HepG2 (cell line): ENCODE data around the gene AANAT. TPM values are rescaled to one million over a fixed set of nuclear protein-coding genes. Genes with fewer than 3 reads are reported as not detected.

Experiments used
- ATAC-seq: fragments of 200-7000 bp; cut with Tn5 transposase; 3 replicates; pipeline ENCODE4 v1.9.1; 2020; ENCODE audit warnings: mild to moderate bottlenecking, moderate library complexity
- BruUV-seq: library from RNA; stranded (reverse); fragments of 400-500 nt; replicated peaks from 2 replicates; lab custom pipeline; 2021; lab: Mats Ljungman, UMichigan
- CTCF ChIA-PET: fragments of 300-600 bp; formaldehyde crosslinking; extraction: SDS; loops from one replicate; lab custom pipeline; 2021; ENCODE audit warnings: low total read pairs, inconsistent platforms, low intra/inter-chr PET ratio; lab: Yijun Ruan, JAX
- POLR2A ChIA-PET: fragments of 350-600 bp; sonication (Branson Sonifier 250); formaldehyde crosslinking; loops from one replicate; lab custom pipeline; 2020; ENCODE audit warnings: antibody characterized with exemption, inconsistent platforms; lab: Yijun Ruan, JAX
- DNase-seq: peaks from one replicate; pipeline ENCODE4 v3.0.0-alpha.2; 2015; ENCODE audit warnings: low spot score
- FAIRE-seq: peaks from 3 replicates; lab custom pipeline; 2011; peaks lifted over from hg19 to GRCh38; lab: Jason Lieb, UNC
- H2AFZ ChIP-seq: one replicate; pipeline ENCODE4 v1.6.1; 2011; ENCODE audit warnings: low read length, inconsistent platforms
- H3K27ac ChIP-seq: fragments of 300-600 bp; 3 replicates; pipeline ENCODE4 v1.8.0; 2011; ENCODE audit warnings: mixed run types, mild to moderate bottlenecking, mixed read lengths, low read length, inconsistent platforms; ENCODE audit not compliant: insufficient read depth; ENCODE audit errors: extremely low read length
- H3K27me3 ChIP-seq, 2 experiments: fragments of 200-600 bp in 1 of 2; 2 replicates in 1 of 2; 3 replicates in 1 of 2; pipeline versions ENCODE4 v1.6.0 to v1.8.0; 2011; ENCODE audit warnings: low read length in 2 of 2, mild to moderate bottlenecking in 2 of 2, moderate library complexity in 2 of 2, inconsistent platforms in 1 of 2; ENCODE audit not compliant: insufficient read depth in 2 of 2, control insufficient read depth in 1 of 2
- H3K36me3 ChIP-seq, 2 experiments: fragments of 200-600 bp in 1 of 2; replicated peaks in 1 of 2; 2 replicates in 1 of 2; 3 replicates in 1 of 2; pipeline versions ENCODE4 v1.5.1 to v1.8.0; 2011; ENCODE audit warnings: low read length in 2 of 2, inconsistent platforms in 1 of 2; ENCODE audit not compliant: insufficient read depth in 2 of 2, control insufficient read depth in 1 of 2
- H3K4me1 ChIP-seq: 2 replicates; pipeline ENCODE4 v1.5.1; 2012; ENCODE audit warnings: low read length, inconsistent platforms; ENCODE audit not compliant: insufficient read depth
- H3K4me2 ChIP-seq: 2 replicates; pipeline ENCODE4 v1.6.0; 2011; ENCODE audit warnings: low read depth, low read length, inconsistent platforms
- H3K4me3 ChIP-seq, 3 experiments: fragments of 200-600 bp in 1 of 3; sonication (generic), shearing (Covaris generic) in 1 of 3; replicated peaks in 1 of 3; 2 replicates each; pipeline ENCODE4 v1.5.1; 2011 to 2016; ENCODE audit warnings: low read length in 3 of 3, inconsistent platforms in 2 of 3, low read depth in 2 of 3, mild to moderate bottlenecking in 2 of 3, control low read depth in 1 of 3, mixed read lengths in 1 of 3; ENCODE audit not compliant: insufficient read depth in 1 of 3
- H3K79me2 ChIP-seq: one replicate; pipeline ENCODE4 v1.6.1; 2011; ENCODE audit warnings: low read length, inconsistent platforms; ENCODE audit not compliant: insufficient read depth
- H3K9ac ChIP-seq: 2 replicates; pipeline ENCODE4 v1.6.0; 2011; ENCODE audit warnings: mild to moderate bottlenecking, low read depth, low read length, inconsistent platforms; ENCODE audit not compliant: insufficient read depth
- H3K9me3 ChIP-seq: 2 replicates; pipeline ENCODE4 v1.5.1; 2012; ENCODE audit warnings: mild to moderate bottlenecking, low read length
- H4K20me1 ChIP-seq: 2 replicates; pipeline ENCODE4 v1.6.0; 2011; ENCODE audit warnings: inconsistent platforms, mild to moderate bottlenecking, low read length, moderate library complexity; ENCODE audit not compliant: insufficient read depth
- AGO1 ChIP-seq: fragments of 200-400 bp; formaldehyde crosslinking; IDR thresholded peaks from 2 replicates; pipeline ENCODE4 v1.6.1; 2017; ENCODE audit warnings: mild to moderate bottlenecking, low read depth, low read length, moderate library complexity; ENCODE audit not compliant: poor library complexity, severe bottlenecking
- AGO2 ChIP-seq: fragments of 200-400 bp; formaldehyde crosslinking; optimal IDR thresholded peaks from 2 replicates; pipeline ENCODE3; 2017; ENCODE audit warnings: mild to moderate bottlenecking, low read depth, low read length, moderate library complexity
- BCL3 ChIP-seq: sonication (generic); formaldehyde crosslinking; IDR thresholded peaks from 2 replicates; pipeline ENCODE4 v1.5.1; 2020; ENCODE audit warnings: mild to moderate bottlenecking, missing genetic modification reagents, moderate library complexity
- BCL6 ChIP-seq: IDR thresholded peaks from 2 replicates; pipeline ENCODE4 v1.6.1; 2016; ENCODE audit warnings: missing genetic modification reagents, missing compliant biosample characterization
- GTF3A ChIP-seq: sonication (generic); formaldehyde crosslinking; conservative IDR thresholded peaks from 2 replicates; pipeline ENCODE4 v1.4.0; 2020; ENCODE audit warnings: mild to moderate bottlenecking, missing genetic modification reagents
- HOXA3 ChIP-seq: sonication (generic); formaldehyde crosslinking; IDR thresholded peaks from 2 replicates; pipeline ENCODE4 v1.5.0; 2020; ENCODE audit warnings: missing genetic modification reagents
- IRX3 ChIP-seq: sonication (generic); formaldehyde crosslinking; IDR thresholded peaks from 2 replicates; pipeline ENCODE4 v1.8.1; 2023; ENCODE audit warnings: mild to moderate bottlenecking, low read depth, missing genetic modification reagents, borderline replicate concordance
- ISL2 ChIP-seq: sonication (generic); formaldehyde crosslinking; IDR thresholded peaks from 2 replicates; pipeline ENCODE4 v1.5.0; 2020; ENCODE audit warnings: missing genetic modification reagents
- MAZ ChIP-seq, 2 experiments: sonication (generic) in 1 of 2; formaldehyde crosslinking in 1 of 2; IDR thresholded peaks; 2 replicates each; pipeline versions ENCODE4 v1.5.0 to v1.6.1; 2012 to 2020; ENCODE audit warnings: low read depth in 2 of 2, mild to moderate bottlenecking in 2 of 2, borderline replicate concordance in 1 of 2, improper control_type of control experiment in 1 of 2, low read length in 1 of 2, missing genetic modification reagents in 1 of 2, moderate library complexity in 1 of 2
- MEIS1 ChIP-seq: sonication (generic); formaldehyde crosslinking; IDR thresholded peaks from 2 replicates; pipeline ENCODE4 v1.9.0; 2021; ENCODE audit warnings: mild to moderate bottlenecking, missing genetic modification reagents, moderate library complexity, borderline replicate concordance
- NCOA5 ChIP-seq: sonication (generic); formaldehyde crosslinking; IDR thresholded peaks from 2 replicates; pipeline ENCODE4 v1.4.0; 2020; ENCODE audit warnings: missing genetic modification reagents
- NONO ChIP-seq, 2 experiments: fragments of 450-650 bp in 1 of 2; sonication (generic) in 1 of 2; formaldehyde crosslinking in 1 of 2; IDR thresholded peaks in 1 of 2; conservative IDR thresholded peaks in 1 of 2; 2 replicates each; pipeline versions ENCODE4 v1.6.1 to v1.8.0; 2017 to 2022; ENCODE audit warnings: mild to moderate bottlenecking in 1 of 2, missing genetic modification reagents in 1 of 2, moderate library complexity in 1 of 2
- PAF1 ChIP-seq: IDR thresholded peaks from 2 replicates; pipeline ENCODE4 v1.6.1; 2016; ENCODE audit warnings: missing genetic modification reagents, missing compliant biosample characterization
- ZMAT3 ChIP-seq: sonication (generic); formaldehyde crosslinking; conservative IDR thresholded peaks from 2 replicates; pipeline ENCODE4 v1.7.0; 2021; ENCODE audit warnings: missing genetic modification reagents
- ZMYM4 ChIP-seq: sonication (generic); formaldehyde crosslinking; IDR thresholded peaks from 2 replicates; pipeline ENCODE4 v1.8.1; 2023; ENCODE audit warnings: mild to moderate bottlenecking, missing genetic modification reagents
- ZNF414 ChIP-seq: sonication (generic); formaldehyde crosslinking; IDR thresholded peaks from 2 replicates; pipeline ENCODE4 v1.5.0; 2020; ENCODE audit warnings: missing genetic modification reagents
- ZNF569 ChIP-seq: sonication (generic); formaldehyde crosslinking; IDR thresholded peaks from 2 replicates; pipeline ENCODE4 v1.5.0; 2020; ENCODE audit warnings: mild to moderate bottlenecking, missing genetic modification reagents, moderate library complexity, borderline replicate concordance
- ZNF768 ChIP-seq: sonication (generic); formaldehyde crosslinking; IDR thresholded peaks from 2 replicates; pipeline ENCODE4 v1.4.0; 2020; ENCODE audit warnings: missing genetic modification reagents
- ZNF776 ChIP-seq: sonication (generic); formaldehyde crosslinking; IDR thresholded peaks from 2 replicates; pipeline ENCODE4 v1.4.0; 2020; ENCODE audit warnings: mild to moderate bottlenecking, missing genetic modification reagents
- ZNF784 ChIP-seq: sonication (generic); formaldehyde crosslinking; IDR thresholded peaks from 2 replicates; pipeline ENCODE4 v1.5.1; 2020; ENCODE audit warnings: missing genetic modification reagents, mild to moderate bottlenecking, borderline replicate concordance
- WGBS: methylation state at CpG from one replicate; pipeline ENCODE4 v1.1.6; 2017; ENCODE audit warnings: low lambda C conversion rate; 5-methylcytosine and 5-hydroxymethylcytosine counted together
- in situ Hi-C: cut with HindIII; loops from 2 replicates; pipeline ENCODE4 v1.10.0; 2017; ENCODE audit warnings: low pct_unique_long_range_greater_than_20kb; ENCODE audit not compliant: extremely low pct_ligation_motif_present
- intact Hi-C: fragments of 100-400 bp; cut with micrococcal nuclease; formaldehyde crosslinking; loops from one replicate; pipeline ENCODE4 v1.10.0; 2022; ENCODE audit not compliant: unreplicated experiment
- polyA plus RNA-seq, 8 experiments: library from polyadenylated mRNA; depleted of rRNA in 3 of 8; stranded (reverse) in 7 of 8; unstranded in 1 of 8; fragments of >200 nt; fragmentation: Illumina TruSeq in 4 of 8; extraction: Trizol in 4 of 8; gene quantifications; 2 replicates each; pipeline versions ENCODE4 v1.2.1 to v1.2.3, GENCODE V29; 2011 to 2016; ENCODE audit warnings: low read depth in 4 of 8, missing spikeins in 1 of 8, mixed read lengths in 1 of 8; ENCODE audit not compliant: insufficient read depth in 1 of 8
- total RNA-seq, 5 experiments: library from RNA; depleted of rRNA; stranded (reverse); fragments of >200 nt; fragmentation: Illumina TruSeq; extraction: Trizol; gene quantifications; 2 replicates each; pipeline ENCODE4 v1.2.3, GENCODE V29; 2016; ENCODE audit warnings: low read depth in 1 of 5

Gene AANAT
- total and polyA plus RNA-seq, 2 of the 13 experiments (the other 11 are each of a cell fraction or from before 2014, with no cell fraction given), result 0.07 TPM; not detected in 1

GRCh38 chr17:76469076-76469990 lies 1.9 kb downstream of the AANAT start:
- DNase-seq (no peak), ATAC-seq (no peak), FAIRE-seq (no peak)
- no TSS peak for BruUV-seq
- POLR2A ChIA-PET, result interaction anchor here (1.1 to 1.5 kb wide), 2 partner anchors 31 to 33 kb away, joined by 5 to 7 read pairs; partner anchors contain the start of gene RHBDF2
- WGBS, result 86% methylated on average over 26 of the region's 38 CpGs
- intact Hi-C loops, result no loop called here
- in situ Hi-C loops, result loop anchor here (5.0 kb wide), 1 partner anchor 38 kb away; no protein-coding TSS in a partner anchor
- Histone ChIP-seq H3K27ac (no peak overlapping the region), H2AFZ (no peak overlapping the region), H3K79me2 (no peaks in the 10 kb centered on the region), H3K36me3 (peaks cover 0 to 6% of the 10 kb centered on the region in 2 experiments; a peak in 1 of 5 replicates), H3K4me2 (no peak overlapping the region), H4K20me1 (no peaks in the 10 kb centered on the region), H3K9me3 (no peaks in the 10 kb centered on the region), H3K27me3 (peaks cover 0 to 4% of the 10 kb centered on the region in 2 experiments; a peak in 1 of 5 replicates), H3K4me3 (no peak overlapping the region), H3K4me1 (peaks cover 34% of the 10 kb centered on the region), H3K9ac (no peak overlapping the region)
- CTCF ChIA-PET, result no interaction called here
- TF ChIP-seq ZNF414 (no peak), ZNF569 (CRISPR knock-in tag) (no peak), ZMAT3 (CRISPR knock-in tag) (no peak), ZNF784 (no peak), MEIS1 (CRISPR knock-in tag) (no peak), ZNF776 (0 out of 2 replicates have a peak, but pooled peaks have one; percentile 33), PAF1 (0 out of 2 replicates have a peak, but pooled peaks have one; percentile 39), NONO (IDR thresholded peaks at IDR 0.05) (no peak), NONO (CRISPR knock-in tag; conservative IDR thresholded peaks at IDR 0.05) (no peak), IRX3 (no peak), BCL6 (CRISPR knock-in tag) (no peak), ZMYM4 (CRISPR knock-in tag) (no peak), HOXA3 (CRISPR knock-in tag) (0 out of 2 replicates have a peak, but pooled peaks have one; percentile 17), MAZ (IDR thresholded peaks at IDR 0.05; ENCODE audit: borderline replicate concordance, low read depth, low read length) (no peak), MAZ (CRISPR knock-in tag; IDR thresholded peaks at IDR 0.05; ENCODE audit: low read depth) (no peak), ISL2 (CRISPR knock-in tag) (no peak), ZNF768 (CRISPR knock-in tag) (0 out of 2 replicates have a peak, but pooled peaks have one; percentile 31), GTF3A (CRISPR knock-in tag) (no peak), AGO2 (peak; percentile 60), NCOA5 (CRISPR knock-in tag) (no peak), AGO1 (peak; percentile 57), BCL3 (CRISPR knock-in tag) (0 out of 2 replicates have a peak, but pooled peaks have one; percentile 23)
